ENCODE data around the gene PMM2. TPM values are rescaled to one million over a fixed set of nuclear protein-coding genes. Genes with fewer than 3 reads are reported as not detected.

Gene PMM2
- total and polyA plus RNA-seq, 2 donors from 2014 or later = 21.5 to 39.5 TPM

DNA sequence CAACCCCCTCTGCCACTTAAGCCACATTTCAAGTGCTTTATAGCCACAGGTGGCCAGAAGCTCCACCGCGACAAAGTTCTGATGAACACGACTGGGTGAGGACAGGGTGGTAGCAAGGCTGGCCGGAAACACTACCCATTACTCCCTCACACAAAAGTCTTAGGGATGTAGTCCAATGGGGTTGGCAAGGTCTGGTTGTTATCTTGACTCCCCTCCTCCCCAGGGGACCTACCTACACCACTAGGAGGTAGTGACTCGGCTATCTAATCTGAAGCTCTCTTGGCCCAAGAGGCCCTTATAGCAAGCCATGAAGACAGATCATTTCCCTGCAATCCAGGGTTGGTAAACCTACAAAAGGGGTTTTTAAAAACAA, 92.9 kb downstream of the PMM2 start:
- no peaks in the 10 kb centered on the region for H3K27me3 ChIP-seq (ENCODE audit: control insufficient read depth, insufficient read depth, low read length)
- H3K4me1 ChIP-seq (ENCODE audit: control insufficient read depth in 2 of 3, insufficient read depth in 2 of 3, low read depth in 1 of 3, low read length in 3 of 3) = peaks cover 0 to 4% (median 0%) of the 10 kb centered on the region in 3 donors
- FAIRE-seq = no peak
- peaks cover 2 to 48% (median 27%) of the 10 kb centered on the region in 3 donors for H3K36me3 ChIP-seq (ENCODE audit: control insufficient read depth in 2 of 3, insufficient read depth in 3 of 3, low read length in 3 of 3)
- no peak overlapping the region for H3K27ac ChIP-seq (ENCODE audit: low read depth in 2 of 2, low read length in 2 of 2)
- TF ChIP-seq, protein P1, sequence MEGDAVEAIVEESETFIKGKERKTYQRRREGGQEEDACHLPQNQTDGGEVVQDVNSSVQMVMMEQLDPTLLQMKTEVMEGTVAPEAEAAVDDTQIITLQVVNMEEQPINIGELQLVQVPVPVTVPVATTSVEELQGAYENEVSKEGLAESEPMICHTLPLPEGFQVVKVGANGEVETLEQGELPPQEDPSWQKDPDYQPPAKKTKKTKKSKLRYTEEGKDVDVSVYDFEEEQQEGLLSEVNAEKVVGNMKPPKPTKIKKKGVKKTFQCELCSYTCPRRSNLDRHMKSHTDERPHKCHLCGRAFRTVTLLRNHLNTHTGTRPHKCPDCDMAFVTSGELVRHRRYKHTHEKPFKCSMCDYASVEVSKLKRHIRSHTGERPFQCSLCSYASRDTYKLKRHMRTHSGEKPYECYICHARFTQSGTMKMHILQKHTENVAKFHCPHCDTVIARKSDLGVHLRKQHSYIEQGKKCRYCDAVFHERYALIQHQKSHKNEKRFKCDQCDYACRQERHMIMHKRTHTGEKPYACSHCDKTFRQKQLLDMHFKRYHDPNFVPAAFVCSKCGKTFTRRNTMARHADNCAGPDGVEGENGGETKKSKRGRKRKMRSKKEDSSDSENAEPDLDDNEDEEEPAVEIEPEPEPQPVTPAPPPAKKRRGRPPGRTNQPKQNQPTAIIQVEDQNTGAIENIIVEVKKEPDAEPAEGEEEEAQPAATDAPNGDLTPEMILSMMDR (IDR thresholded peaks at IDR 0.05; ENCODE audit: borderline replicate concordance, extremely low read depth, insufficient read depth) = no peak
- peak in 1 of 5 donors; percentile 8 for DNase-seq
- no peaks in the 10 kb centered on the region for H3K9me3 ChIP-seq (ENCODE audit: control insufficient read depth in 2 of 3, insufficient read depth in 1 of 3, low read length in 3 of 3)
- intact Hi-C loops (cut with DNase I) = loop anchor here (10.0 kb wide), 1 partner anchor 64 kb away; no protein-coding TSS in a partner anchor
- no peak overlapping the region for H3K9ac ChIP-seq (ENCODE audit: low read length in 3 of 3)
- no peak overlapping the region for H3K4me3 ChIP-seq (ENCODE audit: low read length in 3 of 3)

DNA sequence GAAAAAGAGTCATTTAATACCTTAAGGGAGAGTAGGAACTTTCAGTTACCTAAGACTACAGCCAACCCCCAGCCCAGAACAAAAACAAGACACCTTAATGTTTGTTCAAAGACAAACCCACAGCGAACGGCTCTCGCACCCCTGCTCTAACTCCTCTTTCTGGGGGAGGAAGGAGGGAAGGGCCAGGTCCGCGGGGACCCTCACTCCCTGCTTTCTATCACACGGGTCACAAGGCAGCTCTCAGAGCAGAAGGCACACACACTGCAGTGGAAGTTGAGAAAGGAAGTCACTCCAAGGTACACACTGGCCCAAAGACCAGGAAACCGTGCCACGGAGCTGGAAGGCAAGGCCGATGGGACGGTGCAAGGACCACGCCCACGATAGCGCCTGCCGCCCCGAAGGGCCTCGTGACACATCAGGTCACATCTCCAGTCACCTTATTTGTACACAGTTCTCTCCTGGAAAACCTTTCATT, 94.5 kb downstream of the PMM2 start:
- Histone ChIP-seq H3K27me3 (ENCODE audit: control insufficient read depth, insufficient read depth, low read length) (no peaks in the 10 kb centered on the region), H3K9me3 (ENCODE audit: control insufficient read depth in 2 of 3, insufficient read depth in 1 of 3, low read length in 3 of 3) (no peaks in the 10 kb centered on the region), H3K9ac (ENCODE audit: low read length in 3 of 3) (no peak overlapping the region), H3K27ac (ENCODE audit: low read depth in 2 of 2, low read length in 2 of 2) (no peak overlapping the region), H3K4me3 (ENCODE audit: low read length in 3 of 3) (no peak overlapping the region), H3K4me1 (ENCODE audit: control insufficient read depth in 2 of 3, insufficient read depth in 2 of 3, low read depth in 1 of 3, low read length in 3 of 3) (no peaks in the 10 kb centered on the region), H3K36me3 (ENCODE audit: control insufficient read depth in 2 of 3, insufficient read depth in 3 of 3, low read length in 3 of 3) (peaks cover 6 to 61% (median 38%) of the 10 kb centered on the region in 3 donors)
- intact Hi-C loops (cut with DNase I) = loop anchor here (10.0 kb wide), 1 partner anchor 63 kb away; no protein-coding TSS in a partner anchor
- DNase-seq (peak; percentile 31 to 73 (median 44)), FAIRE-seq (no peak)
- TF ChIP-seq, protein P1 (IDR thresholded peaks at IDR 0.05; ENCODE audit: borderline replicate concordance, extremely low read depth, insufficient read depth) = no peak

DNA sequence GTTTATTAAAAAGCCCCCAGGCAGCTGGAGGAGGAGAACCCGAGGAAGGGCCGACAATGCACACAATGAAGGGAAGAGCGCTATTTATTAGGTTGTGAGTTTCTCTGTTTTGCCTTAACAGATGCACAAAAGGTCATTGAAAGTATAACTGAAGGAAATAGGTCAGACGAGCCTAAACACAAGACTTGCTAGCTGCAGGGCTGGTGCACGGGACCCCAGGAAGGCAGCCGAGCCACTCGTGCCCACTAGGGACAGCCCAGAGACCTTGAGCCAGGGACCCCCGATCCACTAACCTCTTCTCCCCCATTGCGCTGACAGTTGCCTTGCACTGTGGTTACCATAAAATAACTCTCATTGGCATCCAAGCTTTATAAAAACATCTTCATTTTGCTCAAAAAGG, 95.8 kb downstream of the PMM2 start:
- Histone ChIP-seq H3K9ac (ENCODE audit: low read length in 3 of 3) (no peak overlapping the region), H3K9me3 (ENCODE audit: control insufficient read depth in 2 of 3, insufficient read depth in 1 of 3, low read length in 3 of 3) (no peaks in the 10 kb centered on the region), H3K27me3 (ENCODE audit: control insufficient read depth, insufficient read depth, low read length) (no peaks in the 10 kb centered on the region), H3K27ac (ENCODE audit: low read depth in 2 of 2, low read length in 2 of 2) (no peak overlapping the region), H3K36me3 (ENCODE audit: control insufficient read depth in 2 of 3, insufficient read depth in 3 of 3, low read length in 3 of 3) (peaks cover 11 to 70% (median 45%) of the 10 kb centered on the region in 3 donors), H3K4me1 (ENCODE audit: control insufficient read depth in 2 of 3, insufficient read depth in 2 of 3, low read depth in 1 of 3, low read length in 3 of 3) (no peaks in the 10 kb centered on the region), H3K4me3 (ENCODE audit: low read length in 3 of 3) (no peak overlapping the region)
- DNase-seq = peak in 2 of 5 donors; percentile 26 to 44
- TF ChIP-seq, protein P1 (IDR thresholded peaks at IDR 0.05; ENCODE audit: borderline replicate concordance, extremely low read depth, insufficient read depth) = no peak
- FAIRE-seq = no peak
- intact Hi-C loops (cut with DNase I) = loop anchor here (10.0 kb wide), 1 partner anchor 61 kb away; no protein-coding TSS in a partner anchor

Data from kidney (tissue), 14 donors.